ENCODE results near the gene STRBP. TPM values are rescaled to one million over a fixed set of nuclear protein-coding genes. Genes with fewer than 3 reads are reported as not detected.

Gene STRBP
- total and polyA plus RNA-seq, 9 of the 15 experiments (the other 6 are each of a cell fraction or from before 2014, with no cell fraction given): 27.7 to 84.0 (median 70.2) TPM

GRCh38 chr9:123268465-123269259, at the start of gene STRBP (continued):
- peak; percentile 86 for TF ChIP-seq USF1 (CRISPR knock-in tag; IDR thresholded peaks at IDR 0.05)
- peak; percentile 100 for TF ChIP-seq CTBP1 (IDR thresholded peaks at IDR 0.05; ENCODE audit: borderline replicate concordance)
- no peak for TF ChIP-seq ZNF79 (CRISPR knock-in tag; IDR thresholded peaks at IDR 0.05; ENCODE audit: low read depth)
- peak in 1 of 2 experiments; percentile 89; a peak in 2 of 4 replicates for TF ChIP-seq ZNF639 (CRISPR knock-in tag; conservative IDR thresholded peaks at IDR 0.05 in 1 of 2, IDR thresholded peaks at IDR 0.05 in 1 of 2)
- peak; percentile 89 for TF ChIP-seq USF2 (CRISPR knock-in tag; IDR thresholded peaks at IDR 0.05)
- peak; percentile 68 for TF ChIP-seq REST (IDR thresholded peaks at IDR 0.05; ENCODE audit: borderline replicate concordance)
- TF ChIP-seq REST (CRISPR knock-in tag; IDR thresholded peaks at IDR 0.05; ENCODE audit: low read depth): peak; percentile 59; the same call in 1 of the 2 replicates
- TF ChIP-seq ARHGAP35 (IDR thresholded peaks at IDR 0.05; ENCODE audit: partially characterized antibody): peak; percentile 85
- TF ChIP-seq RBM15 (IDR thresholded peaks at IDR 0.05; ENCODE audit: insufficient read depth, low read length): no peak
- no peak for TF ChIP-seq YBX1 (IDR thresholded peaks at IDR 0.05)
- TF ChIP-seq NR3C1 (CRISPR knock-in tag; IDR thresholded peaks at IDR 0.05): no peak
- peak; percentile 38 for TF ChIP-seq CCNT2 (IDR thresholded peaks at IDR 0.05; ENCODE audit: borderline replicate concordance, extremely low read depth, insufficient read length, low read depth, low read length)
- TF ChIP-seq MYNN (IDR thresholded peaks at IDR 0.05): no peak
- no peak for TF ChIP-seq MYNN (CRISPR knock-in tag; IDR thresholded peaks at IDR 0.05)
- peak; percentile 74 for TF ChIP-seq GATAD2B (IDR thresholded peaks at IDR 0.05; ENCODE audit: borderline replicate concordance)
- no peak for TF ChIP-seq BRD9 (IDR thresholded peaks at IDR 0.05; ENCODE audit: low read depth, partially characterized antibody)
- TF ChIP-seq NRF1 (conservative IDR thresholded peaks at IDR 0.05 in 1 of 2, IDR thresholded peaks at IDR 0.05 in 1 of 2): peak; percentile 77 to 83

All from K562 (cell line).